Occipital lobe (tissue), 2 donors: ENCODE measurements around the gene SPATA22. TPM values are rescaled to one million over a fixed set of nuclear protein-coding genes. Genes with fewer than 3 reads are reported as not detected.
"Not testable (repeated sequence)": the region's sequence is repeated elsewhere in the genome, so short reads cannot be mapped to it uniquely, and the experiment has no call there.

Source experiments
- DNase-seq: peaks from one replicate; lab custom pipeline; 2025; lab: John Stamatoyannopoulos, UW
- total RNA-seq: library from RNA; depleted of rRNA; stranded (reverse); fragments of >200 nt; gene quantifications from one replicate; pipeline ENCODE4 v1.2.3, GENCODE V29; 2014

SPATA22 gene
- 0.78 TPM for total RNA-seq

GRCh38 chr17:3471599-3471998 is at the start of gene SPATA22:
SPATA22 (minus strand) TSS chr17:3471819; CDS start chr17:3469325, 2,494 bp downstream.
- DNase-seq, result no peak

GRCh38 chr17:3519472-3519871 is 47.9 kb upstream of the SPATA22 start:
- DNase-seq, result not testable (repeated sequence)

GRCh38 chr17:3514873-3515272 is 43.3 kb upstream of the SPATA22 start:
- DNase-seq, result no peak

GRCh38 chr17:3514167-3514566 is 42.5 kb upstream of the SPATA22 start:
- not testable (repeated sequence) for DNase-seq

GRCh38 chr17:3513305-3514035 is 41.9 kb upstream of the SPATA22 start:
- no peak for DNase-seq

- peak; percentile 72 for DNase-seq
Measured at GRCh38 chr17:3512505-3513171, 41.0 kb upstream of the SPATA22 start.

- no peak for DNase-seq
Measured at GRCh38 chr17:3511852-3512504, 40.4 kb upstream of the SPATA22 start.

GRCh38 chr17:3510090-3510489 is 38.5 kb upstream of the SPATA22 start:
- DNase-seq, result no peak

- DNase-seq, result no peak
Measured at GRCh38 chr17:3507869-3508268, 36.2 kb upstream of the SPATA22 start.

- no peak for DNase-seq
Measured at GRCh38 chr17:3507071-3507470, 35.5 kb upstream of the SPATA22 start.

- DNase-seq, result no peak
Measured at GRCh38 chr17:3506054-3506453, 34.4 kb upstream of the SPATA22 start.

GRCh38 chr17:3505008-3505407 is 33.4 kb upstream of the SPATA22 start:
- DNase-seq, result no peak

GRCh38 chr17:3503285-3503684 is 31.7 kb upstream of the SPATA22 start:
- no peak for DNase-seq

GRCh38 chr17:3502466-3502865 is 30.8 kb upstream of the SPATA22 start:
- DNase-seq, result peak; percentile 9

GRCh38 chr17:3501344-3501743 is 29.7 kb upstream of the SPATA22 start:
- DNase-seq, result no peak

- DNase-seq, result no peak
Measured at GRCh38 chr17:3497101-3497500, 25.5 kb upstream of the SPATA22 start.

GRCh38 chr17:3485481-3486068 is 14.0 kb upstream of the SPATA22 start:
- DNase-seq, result no peak

- no peak for DNase-seq
Measured at GRCh38 chr17:3482852-3483251, 11.2 kb upstream of the SPATA22 start.

- DNase-seq, result no peak
Measured at GRCh38 chr17:3479988-3480387, 8.4 kb upstream of the SPATA22 start.

GRCh38 chr17:3475812-3476610 is 4.4 kb upstream of the SPATA22 start, which contains the start of gene ASPA:
ASPA (plus strand) TSS chr17:3475997; CDS start chr17:3476160, 163 bp downstream.
- DNase-seq, result no peak

GRCh38 chr17:3475251-3475685 is 3.6 kb upstream of the SPATA22 start:
- no peak for DNase-seq
